DOHH2 (cell line): ENCODE data around the gene LARGE1.
"Not testable (repeated sequence)": the region's sequence is repeated elsewhere in the genome, so short reads cannot be mapped to it uniquely, and the experiment has no call there.

Source experiments
- H3F3A ChIP-seq: fragments of 200-600 bp; sonication (generic), shearing (Covaris generic); 2 replicates; pipeline ENCODE4 v1.6.0; 2016; ENCODE audit warnings: antibody characterized with exemption, mild to moderate bottlenecking; ENCODE audit not compliant: control insufficient read depth, insufficient read depth
- H3K27ac ChIP-seq: fragments of 200-600 bp; sonication (generic); 2 replicates; pipeline ENCODE4 v1.5.1; 2014; ENCODE audit warnings: low read depth, mild to moderate bottlenecking, low read length, moderate library complexity
- H3K27me3 ChIP-seq: fragments of 200-600 bp; sonication (generic); 2 replicates; pipeline ENCODE4 v1.6.1; 2014; ENCODE audit warnings: mild to moderate bottlenecking, low read length, mixed read lengths; ENCODE audit not compliant: control insufficient read depth
- H3K36me3 ChIP-seq: fragments of 200-600 bp; sonication (generic); 2 replicates; pipeline ENCODE4 v1.6.1; 2014; ENCODE audit warnings: mild to moderate bottlenecking, low read length, moderate library complexity, mixed read lengths; ENCODE audit not compliant: control insufficient read depth
- H3K4me1 ChIP-seq: fragments of 200-600 bp; sonication (generic); 2 replicates; pipeline ENCODE4 v1.6.1; 2014; ENCODE audit warnings: mild to moderate bottlenecking, low read length, mixed read lengths; ENCODE audit not compliant: control insufficient read depth
- H3K4me2 ChIP-seq: fragments of 200-600 bp; sonication (generic); 2 replicates; pipeline ENCODE4 v1.6.0; 2014; ENCODE audit warnings: mild to moderate bottlenecking, low read length, moderate library complexity
- H3K4me3 ChIP-seq: fragments of 200-600 bp; sonication (generic); 2 replicates; pipeline ENCODE4 v1.5.1; 2014; ENCODE audit warnings: mild to moderate bottlenecking, low read length, mixed read lengths
- H3K79me2 ChIP-seq: fragments of 200-600 bp; sonication (generic); 2 replicates; pipeline ENCODE4 v1.6.1; 2014; ENCODE audit warnings: mild to moderate bottlenecking, low read length, mixed read lengths; ENCODE audit not compliant: control insufficient read depth
- H3K9me2 ChIP-seq: fragments of 200-600 bp; sonication (generic); replicated peaks from 2 replicates; pipeline ENCODE4 v1.6.1; 2014; ENCODE audit warnings: mild to moderate bottlenecking, low read length, mixed read lengths; ENCODE audit not compliant: control insufficient read depth
- H3K9me3 ChIP-seq: fragments of 200-600 bp; sonication (generic); 2 replicates; pipeline ENCODE4 v1.6.1; 2014; ENCODE audit warnings: antibody characterized with exemption, low read length, mixed read lengths; ENCODE audit not compliant: control insufficient read depth, insufficient read depth
- H4K20me1 ChIP-seq: fragments of 200-600 bp; sonication (generic); 2 replicates; pipeline ENCODE4 v1.6.0; 2014; ENCODE audit warnings: low read depth, mild to moderate bottlenecking, antibody characterized with exemption, low read length, moderate library complexity; ENCODE audit not compliant: control insufficient read depth, insufficient read depth
- EZH2phosphoT487 ChIP-seq: fragments of 200-600 bp; sonication (generic); IDR thresholded peaks from 2 replicates; pipeline ENCODE4 v1.6.1; 2017; ENCODE audit warnings: borderline replicate concordance, mild to moderate bottlenecking, antibody characterized with exemption, low read length, moderate library complexity, mixed read lengths
- TF ChIP-seq, protein P1 (sequence below): fragments of 200-600 bp; sonication (generic); IDR thresholded peaks from one replicate; pipeline ENCODE4 v1.5.1; 2014; ENCODE audit warnings: antibody characterized with exemption, mild to moderate bottlenecking, low read depth, low read length; ENCODE audit not compliant: poor library complexity, severe bottlenecking

Gene LARGE1

DNA sequence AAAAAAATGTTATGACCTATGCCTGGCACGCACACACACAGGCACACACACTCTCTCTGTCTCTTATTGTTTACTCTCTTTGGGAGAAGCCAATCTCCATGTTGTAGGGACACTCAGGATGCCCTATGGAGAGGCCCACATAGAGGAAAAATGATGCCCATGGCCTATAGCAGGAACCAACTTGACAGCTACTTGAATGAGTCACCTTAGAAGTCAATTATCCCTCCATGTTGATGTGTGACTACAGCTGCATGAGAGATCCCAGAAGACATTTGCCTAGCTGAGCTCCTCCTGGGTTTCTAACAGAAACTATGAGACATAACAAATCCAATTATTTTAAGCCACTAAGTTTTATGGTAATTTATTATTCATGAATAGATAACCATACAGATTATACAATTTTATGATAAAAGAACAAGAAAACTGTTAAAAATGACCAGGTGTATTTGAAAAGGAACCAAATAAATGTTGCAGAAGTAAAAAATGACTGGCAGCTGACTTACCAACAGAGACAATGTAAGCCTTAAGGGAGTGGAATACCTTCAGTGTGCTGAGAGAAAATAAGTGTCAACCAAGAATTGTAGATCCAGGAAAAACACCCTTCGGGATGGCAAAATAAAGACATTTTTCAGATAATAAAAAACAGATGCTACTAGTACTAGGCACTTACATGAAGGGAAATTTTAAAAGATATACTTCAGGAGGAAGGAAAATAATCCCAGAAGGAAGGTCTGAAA lies 458.4 kb downstream of the LARGE1 start:
- Histone ChIP-seq H3K79me2 (no peaks in the 10 kb centered on the region), H3K4me1 (no peaks in the 10 kb centered on the region), H3K9me2 (no peaks in the 10 kb centered on the region), H3K27me3 (no peaks in the 10 kb centered on the region), H3K9me3 (no peaks in the 10 kb centered on the region), H4K20me1 (no peaks in the 10 kb centered on the region), H3K27ac (no peak overlapping the region), H3K4me2 (no peak overlapping the region), H3K36me3 (no peaks in the 10 kb centered on the region), H3F3A (no peaks in the 10 kb centered on the region), H3K4me3 (no peak overlapping the region)
- TF ChIP-seq EZH2phosphoT487 = no peak
- TF ChIP-seq, protein P1, sequence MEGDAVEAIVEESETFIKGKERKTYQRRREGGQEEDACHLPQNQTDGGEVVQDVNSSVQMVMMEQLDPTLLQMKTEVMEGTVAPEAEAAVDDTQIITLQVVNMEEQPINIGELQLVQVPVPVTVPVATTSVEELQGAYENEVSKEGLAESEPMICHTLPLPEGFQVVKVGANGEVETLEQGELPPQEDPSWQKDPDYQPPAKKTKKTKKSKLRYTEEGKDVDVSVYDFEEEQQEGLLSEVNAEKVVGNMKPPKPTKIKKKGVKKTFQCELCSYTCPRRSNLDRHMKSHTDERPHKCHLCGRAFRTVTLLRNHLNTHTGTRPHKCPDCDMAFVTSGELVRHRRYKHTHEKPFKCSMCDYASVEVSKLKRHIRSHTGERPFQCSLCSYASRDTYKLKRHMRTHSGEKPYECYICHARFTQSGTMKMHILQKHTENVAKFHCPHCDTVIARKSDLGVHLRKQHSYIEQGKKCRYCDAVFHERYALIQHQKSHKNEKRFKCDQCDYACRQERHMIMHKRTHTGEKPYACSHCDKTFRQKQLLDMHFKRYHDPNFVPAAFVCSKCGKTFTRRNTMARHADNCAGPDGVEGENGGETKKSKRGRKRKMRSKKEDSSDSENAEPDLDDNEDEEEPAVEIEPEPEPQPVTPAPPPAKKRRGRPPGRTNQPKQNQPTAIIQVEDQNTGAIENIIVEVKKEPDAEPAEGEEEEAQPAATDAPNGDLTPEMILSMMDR = no peak

DNA sequence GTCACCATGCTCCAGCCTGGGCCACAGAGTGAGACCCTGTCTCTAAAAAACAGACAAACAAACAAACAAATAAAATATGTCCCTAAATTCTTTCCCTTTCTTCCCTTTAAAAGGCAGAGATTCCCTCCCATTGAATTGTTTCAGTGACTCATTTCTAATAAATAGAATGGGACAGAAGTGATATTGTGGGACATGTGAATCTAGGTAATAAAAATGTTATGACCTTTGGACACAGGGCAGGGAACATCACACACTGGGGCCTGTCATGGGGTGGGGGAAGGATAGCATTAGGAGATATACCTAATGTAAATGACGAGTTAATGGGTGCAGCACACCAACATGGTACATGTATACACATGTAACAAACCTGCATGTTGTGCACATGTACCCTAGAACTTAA lies 459.0 kb downstream of the LARGE1 start:
- not testable (repeated sequence) for H3K4me2 ChIP-seq, H3K27me3 ChIP-seq, H3K4me1 ChIP-seq, H3K9me3 ChIP-seq, H3K27ac ChIP-seq, H3K36me3 ChIP-seq, H4K20me1 ChIP-seq, H3K79me2 ChIP-seq, H3K4me3 ChIP-seq, H3F3A ChIP-seq, H3K9me2 ChIP-seq

DNA sequence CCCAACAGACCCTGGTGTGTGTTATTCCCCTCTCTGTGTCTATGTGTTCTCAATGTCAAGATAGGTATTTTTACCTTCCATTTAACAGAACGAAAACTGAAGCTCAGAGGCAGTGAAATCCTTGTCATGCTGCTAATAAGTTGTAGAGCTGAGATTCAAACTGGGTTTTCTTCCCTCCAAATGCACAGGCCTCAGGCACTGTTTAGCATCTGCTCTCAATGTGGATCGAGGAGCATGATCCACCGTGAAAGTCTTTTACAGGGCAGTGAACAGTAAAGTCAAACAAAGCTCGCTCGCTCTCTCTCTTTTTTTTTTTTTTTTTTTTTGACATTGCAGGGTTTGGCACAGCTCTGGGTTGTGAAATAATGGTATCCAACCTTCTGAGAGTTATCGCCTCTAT lies 461.1 kb downstream of the LARGE1 start:
- Histone ChIP-seq H3F3A (no peaks in the 10 kb centered on the region), H3K36me3 (no peaks in the 10 kb centered on the region), H3K4me1 (no peaks in the 10 kb centered on the region), H4K20me1 (no peaks in the 10 kb centered on the region), H3K27ac (no peak overlapping the region), H3K79me2 (no peaks in the 10 kb centered on the region), H3K4me3 (no peak overlapping the region), H3K9me2 (no peaks in the 10 kb centered on the region), H3K27me3 (no peaks in the 10 kb centered on the region; the same call in 1 of the 2 replicates), H3K4me2 (no peak overlapping the region), H3K9me3 (no peaks in the 10 kb centered on the region)
- TF ChIP-seq, protein P1 = no peak
- no peak for TF ChIP-seq EZH2phosphoT487

DNA sequence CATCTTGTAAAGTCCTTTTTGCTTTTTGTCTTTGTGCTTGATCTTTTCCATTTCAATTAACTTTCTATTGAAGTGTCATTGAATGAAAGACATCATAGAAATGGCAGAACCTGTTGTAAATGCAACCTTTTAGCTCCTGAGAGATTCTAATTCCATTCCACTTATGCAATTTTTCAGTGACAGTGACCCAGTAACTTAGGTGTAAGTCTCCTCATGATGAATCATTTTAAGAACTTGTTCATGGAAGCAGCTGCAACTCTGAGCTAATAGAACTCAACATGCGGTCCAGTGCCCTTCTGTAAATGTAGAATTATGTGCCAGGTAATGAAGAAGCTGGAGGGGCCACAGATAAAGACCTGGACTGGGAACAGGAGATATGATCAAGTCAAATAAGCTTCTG lies 463.8 kb downstream of the LARGE1 start:
- H3K9me3 ChIP-seq = no peaks in the 10 kb centered on the region
- H3K4me2 ChIP-seq = no peak overlapping the region
- no peaks in the 10 kb centered on the region for H3K4me1 ChIP-seq
- H3K9me2 ChIP-seq = no peaks in the 10 kb centered on the region
- H3K36me3 ChIP-seq = no peaks in the 10 kb centered on the region
- H3K79me2 ChIP-seq = no peaks in the 10 kb centered on the region
- no peak overlapping the region for H3K4me3 ChIP-seq
- TF ChIP-seq, protein P1 = no peak
- TF ChIP-seq EZH2phosphoT487 = no peak
- no peaks in the 10 kb centered on the region for H4K20me1 ChIP-seq
- no peaks in the 10 kb centered on the region; the same call in 1 of the 2 replicates for H3K27me3 ChIP-seq
- H3K27ac ChIP-seq = no peak overlapping the region
- H3F3A ChIP-seq = no peaks in the 10 kb centered on the region
